HG03196 (cell line): Measurements from ENCODE around the gene CDK14.
A peak's percentile ranks its signal among the peaks of the same experiment; 100 is the strongest.
"Not testable (repeated sequence)": the region's sequence is repeated elsewhere in the genome, so short reads cannot be mapped to it uniquely, and the experiment has no call there.

Source experiments
- ATAC-seq: cut with Tn5 transposase; IDR thresholded peaks from one replicate; pipeline ENCODE4 v1.9.1; 2021; ENCODE audit not compliant: unreplicated experiment

The CDK14 gene

DNA sequence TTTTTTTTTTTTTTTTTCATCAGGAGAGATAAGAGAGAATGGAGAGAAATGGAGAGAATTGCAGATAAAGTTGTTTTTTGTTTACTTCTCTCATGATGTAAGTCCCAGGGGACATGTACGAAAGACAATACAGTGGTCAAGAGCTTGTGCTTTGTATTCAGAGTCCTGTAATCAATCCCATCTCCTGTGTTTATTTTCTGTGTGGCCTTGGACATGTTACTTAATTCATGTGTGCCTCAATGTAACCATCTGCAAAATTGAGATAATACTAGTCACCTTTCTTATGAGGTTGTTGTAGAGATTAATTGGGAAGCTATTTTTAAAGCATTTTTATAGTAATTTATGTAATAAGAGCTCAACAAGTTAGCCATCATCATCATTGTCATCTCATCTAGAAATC, 117.5 kb downstream of the CDK14 start:
- ATAC-seq: no peak

GRCh38 chr7:90715067-90715466, 118.9 kb downstream of the CDK14 start:
- peak; percentile 35 for ATAC-seq

GRCh38 chr7:90717296-90718060, 121.4 kb downstream of the CDK14 start:
- ATAC-seq: no peak

DNA sequence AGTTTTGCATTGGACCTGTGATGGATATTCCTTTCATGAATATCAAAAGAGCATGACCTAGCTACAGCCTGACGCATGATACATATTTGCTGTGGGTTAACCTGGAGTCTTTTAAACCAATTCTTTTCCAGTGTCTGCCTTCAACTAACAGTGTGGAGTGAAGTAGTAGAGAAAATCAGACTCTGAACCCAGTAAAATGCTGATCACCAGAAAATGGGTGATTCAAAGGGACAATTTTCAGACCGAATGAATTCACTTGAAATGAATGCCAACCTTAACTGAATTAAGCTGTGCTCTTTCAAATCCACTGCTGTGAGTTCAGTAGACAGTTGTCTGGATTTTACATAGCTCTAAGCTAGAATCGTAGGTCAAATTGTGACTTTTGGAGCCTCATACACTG, 123.0 kb downstream of the CDK14 start:
- ATAC-seq: no peak

GRCh38 chr7:90720984-90721760, 125.1 kb downstream of the CDK14 start:
- ATAC-seq: no peak

DNA sequence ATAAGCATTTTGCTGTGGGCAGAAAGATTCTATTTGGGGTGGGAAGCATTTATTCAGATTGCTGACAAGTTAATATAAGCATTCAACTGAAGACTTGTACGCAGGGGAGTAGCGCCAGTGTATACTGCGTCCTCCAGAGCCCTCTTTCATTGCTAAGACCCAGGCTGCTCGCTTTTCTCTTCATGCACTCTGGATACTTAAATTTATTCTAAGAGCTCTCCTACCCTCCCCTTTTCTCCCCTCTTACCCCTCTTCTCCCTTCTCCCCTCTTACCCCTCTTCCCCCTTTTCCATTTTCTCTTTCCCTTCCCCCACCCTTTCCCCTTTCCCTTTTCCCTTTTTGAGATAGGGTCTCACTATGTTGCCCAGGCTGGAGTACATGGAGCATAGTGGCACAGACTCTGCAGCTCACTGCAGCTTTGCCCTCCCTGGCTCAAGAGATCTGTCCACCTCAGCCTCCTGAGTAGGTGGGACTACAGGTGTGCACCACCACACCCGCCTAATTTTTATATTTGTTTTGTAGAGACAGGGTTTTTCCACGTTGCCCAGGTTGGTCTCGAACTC, 125.8 kb downstream of the CDK14 start:
- ATAC-seq: no peak

DNA sequence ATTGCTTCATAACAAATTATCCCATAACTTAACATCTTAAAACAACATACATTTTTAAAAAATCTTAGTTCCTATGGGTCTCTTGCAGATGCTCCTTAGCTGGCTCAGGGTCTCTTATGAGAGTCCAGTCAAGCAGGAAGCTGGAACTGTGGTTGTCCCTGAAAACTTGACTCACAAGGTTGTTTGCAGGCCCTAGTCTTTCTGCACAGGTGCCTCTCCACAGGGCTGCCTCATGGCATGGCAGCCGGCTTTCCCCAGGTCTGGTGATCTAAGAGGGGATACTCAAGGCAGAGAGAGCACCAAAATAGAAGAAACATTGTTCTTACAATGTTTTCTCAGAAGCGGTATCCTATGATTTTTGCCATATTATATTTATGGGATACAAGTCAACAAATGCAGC, 127.1 kb downstream of the CDK14 start:
- ATAC-seq: no peak

DNA sequence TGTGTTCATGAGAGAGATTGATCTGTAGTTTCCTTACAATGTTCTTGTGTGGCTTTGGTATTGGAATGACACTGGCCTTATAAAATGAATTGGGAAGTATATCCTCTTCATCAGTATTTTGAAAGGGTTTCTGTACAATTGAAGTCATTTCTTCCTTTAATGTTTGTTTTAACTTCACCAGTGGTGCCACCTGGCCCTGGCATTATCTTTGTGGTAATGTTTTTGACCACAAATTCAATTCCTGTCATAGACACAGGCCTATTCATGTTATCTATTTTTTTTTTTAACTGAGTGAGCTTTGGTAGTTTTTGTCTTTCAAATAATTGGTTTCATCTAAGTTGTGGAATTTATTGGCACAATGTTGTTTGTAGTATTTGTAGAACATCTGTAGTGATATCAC, 127.7 kb downstream of the CDK14 start:
- ATAC-seq: no peak

- ATAC-seq: no peak
Measured at GRCh38 chr7:90726120-90726519, 130.0 kb downstream of the CDK14 start.

- ATAC-seq: no peak
Measured at GRCh38 chr7:90726623-90727022, 130.5 kb downstream of the CDK14 start.

- ATAC-seq: no peak
Measured at GRCh38 chr7:90727412-90727811, 131.3 kb downstream of the CDK14 start.

- no peak for ATAC-seq
Measured at GRCh38 chr7:90728568-90728967, 132.4 kb downstream of the CDK14 start.

- ATAC-seq: not testable (repeated sequence)
Measured at GRCh38 chr7:90735611-90736280, 139.6 kb downstream of the CDK14 start.

DNA sequence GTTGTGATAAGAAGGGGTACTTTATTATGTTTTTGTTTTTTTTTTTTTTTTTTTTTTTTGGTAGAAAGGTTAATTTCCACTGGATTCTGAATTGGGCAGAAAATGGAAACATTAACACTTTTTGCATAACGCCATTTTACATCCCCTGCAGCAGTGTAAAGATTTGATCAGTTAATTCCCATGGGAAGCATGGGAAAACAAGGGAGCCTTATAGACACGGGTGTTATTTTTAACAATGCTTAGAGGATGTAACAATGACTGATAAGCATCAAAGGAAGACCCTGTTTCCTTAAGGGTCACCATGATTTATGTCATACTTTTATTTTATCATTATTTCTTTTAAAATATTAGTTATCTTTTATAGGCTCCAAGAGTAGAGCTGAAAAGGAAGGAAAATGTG, 140.2 kb downstream of the CDK14 start:
- no peak for ATAC-seq

DNA sequence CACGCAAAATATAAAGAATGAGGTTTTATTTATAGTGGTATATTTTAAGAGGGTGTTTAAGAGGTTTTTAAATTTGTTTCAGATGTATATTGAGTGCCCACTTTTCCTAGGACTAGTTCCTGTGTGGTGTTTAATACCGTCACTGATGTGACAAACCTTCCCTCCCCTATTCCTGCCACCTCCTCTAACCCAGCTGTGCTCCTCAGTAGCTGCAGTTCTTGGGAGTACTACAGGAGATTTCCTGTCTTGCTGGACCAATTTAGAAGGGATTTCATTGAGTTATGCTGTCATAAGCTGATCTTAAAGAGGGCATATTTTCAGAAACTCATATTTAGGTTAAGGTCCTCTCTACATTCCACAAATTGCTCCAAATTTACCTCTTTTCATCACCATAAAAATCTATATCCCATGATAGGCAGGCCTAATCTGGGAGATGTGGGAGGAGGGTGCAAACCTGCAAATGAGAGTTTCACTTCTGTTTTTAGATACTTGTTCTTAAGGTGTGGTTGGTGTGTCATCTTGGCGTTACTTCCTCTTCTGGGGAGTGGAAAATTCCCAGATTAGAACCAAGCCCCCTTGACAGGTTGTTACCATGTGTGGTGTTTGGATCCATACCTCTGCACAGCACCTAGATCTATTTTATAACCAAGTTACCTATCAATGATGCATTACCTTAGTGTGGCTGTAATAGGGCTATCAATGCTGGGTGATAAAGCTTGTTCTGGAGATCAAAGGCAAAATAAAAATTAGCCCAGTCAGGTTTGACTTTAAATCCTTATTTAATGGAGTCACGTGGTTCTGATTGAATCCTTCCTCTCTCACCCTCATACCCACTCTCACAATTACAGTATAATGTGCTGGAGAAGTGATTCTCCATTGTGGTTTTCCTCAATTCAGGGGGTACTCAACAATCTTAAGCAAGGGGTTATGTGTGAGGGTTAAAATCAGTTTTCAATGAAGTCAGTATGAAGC, 141.1 kb downstream of the CDK14 start:
- ATAC-seq: peak; percentile 96

DNA sequence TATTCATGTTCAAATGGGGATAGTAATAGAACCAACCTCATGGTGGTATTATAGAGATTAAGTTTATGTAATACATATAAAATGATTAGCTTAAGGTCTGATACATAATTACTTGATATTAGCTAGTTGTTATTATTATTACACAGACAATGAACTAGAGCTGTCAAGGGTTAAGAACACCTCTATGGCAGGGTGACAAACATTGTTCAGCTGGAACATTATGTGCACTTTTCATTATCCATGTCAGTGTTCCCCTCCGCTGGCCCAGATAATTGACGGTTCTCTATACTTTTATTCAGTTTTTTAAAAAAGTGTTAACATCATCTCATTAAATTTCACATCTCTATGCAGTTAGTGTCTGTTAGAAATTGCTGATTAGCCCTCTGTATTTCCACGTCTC, 142.1 kb downstream of the CDK14 start:
- ATAC-seq: no peak

DNA sequence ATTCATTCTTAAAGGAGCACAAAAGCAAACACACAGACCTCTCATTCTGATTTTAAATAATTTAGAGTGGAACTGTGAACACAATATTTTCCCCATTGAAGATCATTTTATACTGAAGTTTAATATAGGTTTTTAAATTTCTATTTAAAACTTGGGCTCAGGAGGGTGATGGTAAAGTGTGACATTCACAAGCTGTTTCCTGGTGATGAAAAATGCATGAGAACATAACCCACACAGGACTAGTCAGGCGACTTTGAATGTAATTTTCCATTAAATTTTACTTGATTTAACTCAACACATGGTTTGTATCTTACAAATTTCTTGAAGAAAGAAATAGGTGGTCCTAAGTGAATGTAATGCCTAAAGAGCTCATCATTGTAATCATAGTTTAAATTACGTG, 143.6 kb downstream of the CDK14 start:
- ATAC-seq: no peak

GRCh38 chr7:90740386-90740785, 144.3 kb downstream of the CDK14 start:
- no peak for ATAC-seq

GRCh38 chr7:90743626-90744025, 147.5 kb downstream of the CDK14 start:
- ATAC-seq: no peak

DNA sequence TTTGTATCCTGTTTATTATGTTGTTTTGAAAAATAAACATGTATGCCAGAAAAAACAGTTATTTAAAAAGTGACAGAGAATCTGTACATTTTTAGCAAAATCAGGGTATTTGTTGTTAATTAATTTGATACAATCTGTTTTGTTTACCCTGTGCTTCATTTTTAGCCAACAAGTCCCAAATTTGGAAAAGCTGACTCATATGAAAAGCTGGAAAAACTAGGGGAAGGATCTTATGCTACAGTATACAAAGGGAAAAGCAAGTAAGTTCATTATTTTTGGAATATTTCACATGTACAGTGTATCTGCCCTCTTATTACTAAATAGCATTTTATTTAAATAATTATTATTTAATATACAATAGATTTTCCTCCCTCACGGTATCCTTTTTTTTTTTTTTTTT, 151.4 kb downstream of the CDK14 start:
- ATAC-seq: no peak
